ENCODE results near the gene CITED1. TPM values are rescaled to one million over a fixed set of nuclear protein-coding genes. Genes with fewer than 3 reads are reported as not detected.

CITED1 gene
- total RNA-seq, 2 donors from 2014 or later, result 0.40 to 0.93 TPM

- peaks cover 85% of the 10 kb centered on the region for H3K27me3 Mint-ChIP-seq (ENCODE audit: insufficient read depth)
- WGBS, 2 experiments (ENCODE audit: insufficient coverage in 1 of 2, insufficient read length in 1 of 2), result 95% methylated on average over 9 of the region's 9 CpGs; no CpG with 5 or more reads in 1 of the 2 experiments
- Histone ChIP-seq H3K9me3 (ENCODE audit: control insufficient read depth, low read length) (no peaks in the 10 kb centered on the region), H3K4me1 (ENCODE audit: control insufficient read depth, insufficient read depth, low read length) (no peaks in the 10 kb centered on the region), H3K4me3 (ENCODE audit: low read length) (no peak overlapping the region), H3K27me3 (ENCODE audit: control insufficient read depth, insufficient read depth, low read length, poor library complexity, severe bottlenecking) (peaks cover 57% of the 10 kb centered on the region), H3K36me3 (ENCODE audit: control insufficient read depth, insufficient read depth, low read length) (no peaks in the 10 kb centered on the region), H3K9ac (ENCODE audit: extremely low read depth, low read length, poor library complexity, severe bottlenecking) (no peak overlapping the region), H3K27ac (ENCODE audit: low read depth, low read length) (no peak overlapping the region)
- peaks cover 68% of the 10 kb centered on the region for H3K9me3 Mint-ChIP-seq
- DNase-seq, result no peak
- H3K4me3 Mint-ChIP-seq, result no peak overlapping the region
- TF ChIP-seq, protein P1, sequence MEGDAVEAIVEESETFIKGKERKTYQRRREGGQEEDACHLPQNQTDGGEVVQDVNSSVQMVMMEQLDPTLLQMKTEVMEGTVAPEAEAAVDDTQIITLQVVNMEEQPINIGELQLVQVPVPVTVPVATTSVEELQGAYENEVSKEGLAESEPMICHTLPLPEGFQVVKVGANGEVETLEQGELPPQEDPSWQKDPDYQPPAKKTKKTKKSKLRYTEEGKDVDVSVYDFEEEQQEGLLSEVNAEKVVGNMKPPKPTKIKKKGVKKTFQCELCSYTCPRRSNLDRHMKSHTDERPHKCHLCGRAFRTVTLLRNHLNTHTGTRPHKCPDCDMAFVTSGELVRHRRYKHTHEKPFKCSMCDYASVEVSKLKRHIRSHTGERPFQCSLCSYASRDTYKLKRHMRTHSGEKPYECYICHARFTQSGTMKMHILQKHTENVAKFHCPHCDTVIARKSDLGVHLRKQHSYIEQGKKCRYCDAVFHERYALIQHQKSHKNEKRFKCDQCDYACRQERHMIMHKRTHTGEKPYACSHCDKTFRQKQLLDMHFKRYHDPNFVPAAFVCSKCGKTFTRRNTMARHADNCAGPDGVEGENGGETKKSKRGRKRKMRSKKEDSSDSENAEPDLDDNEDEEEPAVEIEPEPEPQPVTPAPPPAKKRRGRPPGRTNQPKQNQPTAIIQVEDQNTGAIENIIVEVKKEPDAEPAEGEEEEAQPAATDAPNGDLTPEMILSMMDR (conservative IDR thresholded peaks at IDR 0.05), result no peak
- H3K27ac Mint-ChIP-seq, result no peak overlapping the region
- H3K4me1 Mint-ChIP-seq, result peaks cover 5% of the 10 kb centered on the region
- no peaks in the 10 kb centered on the region for H3K36me3 Mint-ChIP-seq (ENCODE audit: low read depth)
These were observed 3.9 kb downstream of the CITED1 start for GRCh38 chrX:72301781-72302180.

DNA sequence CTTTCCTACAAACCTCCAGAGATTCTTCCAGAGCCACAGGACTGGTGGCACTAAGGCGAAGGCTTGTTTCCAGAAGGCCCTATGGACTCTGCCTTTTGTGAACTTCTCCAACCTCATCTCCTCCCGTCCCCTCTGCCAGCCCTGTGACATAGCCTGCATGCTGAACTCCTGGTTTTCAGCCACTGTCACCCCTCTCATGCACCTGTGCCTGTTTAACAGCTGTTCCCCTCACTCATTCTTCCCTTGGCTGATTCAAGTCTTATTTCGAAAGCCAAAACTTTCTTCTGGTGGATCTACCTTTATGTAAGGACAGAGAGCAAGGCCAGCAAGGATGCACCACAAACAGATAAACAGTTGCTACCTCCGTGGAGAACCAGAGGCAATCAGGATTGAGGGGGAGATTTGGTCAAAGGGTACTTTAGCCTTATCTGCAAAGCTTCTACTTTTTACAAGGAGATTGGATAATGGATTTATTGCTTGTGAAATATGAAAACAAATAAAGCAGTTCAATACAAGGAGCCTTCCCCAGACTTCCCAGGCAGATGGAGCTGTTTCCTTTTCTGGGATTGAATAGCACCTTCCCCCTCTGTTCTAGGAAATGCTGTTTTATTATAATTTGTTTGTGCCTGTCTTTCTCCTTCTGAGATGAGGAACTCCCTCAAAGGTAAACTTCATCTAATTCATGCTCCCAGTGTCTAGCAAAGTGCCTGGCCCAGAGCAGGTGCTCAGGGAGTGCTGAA is 5.7 kb downstream of the CITED1 start:
- TF ChIP-seq, protein P1 (conservative IDR thresholded peaks at IDR 0.05), result no peak
- H3K27ac Mint-ChIP-seq, result no peak overlapping the region
- no peak overlapping the region for H3K27ac ChIP-seq (ENCODE audit: low read depth, low read length)
- no peaks in the 10 kb centered on the region for H3K4me1 ChIP-seq (ENCODE audit: control insufficient read depth, insufficient read depth, low read length)
- DNase-seq, result no peak
- no peak overlapping the region for H3K9ac ChIP-seq (ENCODE audit: extremely low read depth, low read length, poor library complexity, severe bottlenecking)
- no peak overlapping the region for H3K4me3 Mint-ChIP-seq
- H3K9me3 ChIP-seq (ENCODE audit: control insufficient read depth, low read length), result no peaks in the 10 kb centered on the region
- peaks cover 5% of the 10 kb centered on the region for H3K4me1 Mint-ChIP-seq
- H3K27me3 ChIP-seq (ENCODE audit: control insufficient read depth, insufficient read depth, low read length, poor library complexity, severe bottlenecking), result peaks cover 47% of the 10 kb centered on the region
- peaks cover 75% of the 10 kb centered on the region for H3K27me3 Mint-ChIP-seq (ENCODE audit: insufficient read depth)
- H3K36me3 Mint-ChIP-seq (ENCODE audit: low read depth), result no peaks in the 10 kb centered on the region
- WGBS, 2 experiments (ENCODE audit: insufficient coverage in 1 of 2, insufficient read length in 1 of 2), result 79% methylated on average over 4 of the region's 4 CpGs; no CpG with 5 or more reads in 1 of the 2 experiments
- peaks cover 77% of the 10 kb centered on the region for H3K9me3 Mint-ChIP-seq
- H3K4me3 ChIP-seq (ENCODE audit: low read length), result no peak overlapping the region
- H3K36me3 ChIP-seq (ENCODE audit: control insufficient read depth, insufficient read depth, low read length), result no peaks in the 10 kb centered on the region

- Mint-ChIP-seq H3K9me3 (peaks cover 73% of the 10 kb centered on the region), H3K27me3 (ENCODE audit: insufficient read depth) (peaks cover 56% of the 10 kb centered on the region), H3K4me3 (no peak overlapping the region), H3K27ac (no peak overlapping the region), H3K4me1 (no peaks in the 10 kb centered on the region), H3K36me3 (ENCODE audit: low read depth) (no peaks in the 10 kb centered on the region)
- Histone ChIP-seq H3K27ac (ENCODE audit: low read depth, low read length) (no peak overlapping the region), H3K27me3 (ENCODE audit: control insufficient read depth, insufficient read depth, low read length, poor library complexity, severe bottlenecking) (peaks cover 27% of the 10 kb centered on the region), H3K36me3 (ENCODE audit: control insufficient read depth, insufficient read depth, low read length) (no peaks in the 10 kb centered on the region), H3K9me3 (ENCODE audit: control insufficient read depth, low read length) (no peaks in the 10 kb centered on the region), H3K9ac (ENCODE audit: extremely low read depth, low read length, poor library complexity, severe bottlenecking) (no peak overlapping the region), H3K4me3 (ENCODE audit: low read length) (no peak overlapping the region), H3K4me1 (ENCODE audit: control insufficient read depth, insufficient read depth, low read length) (no peaks in the 10 kb centered on the region)
- 42% methylated on average over 3 of the region's 4 CpGs; no CpG with 5 or more reads in 1 of the 2 experiments for WGBS, 2 experiments (ENCODE audit: insufficient coverage in 1 of 2, insufficient read length in 1 of 2)
- TF ChIP-seq, protein P1 (conservative IDR thresholded peaks at IDR 0.05), result peak; percentile 71
- peak; percentile 66 for DNase-seq
These were observed 7.6 kb downstream of the CITED1 start for GRCh38 chrX:72297953-72298730.

Measured in endodermal cell (in vitro differentiated cells).